Brain microvascular endothelial cell (primary cell): Measurements from ENCODE around the gene STAT6.

Source experiments
- DNase-seq: peaks from one replicate; pipeline ENCODE4 v3.0.0-alpha.2; 2020
- H3K27ac ChIP-seq: fragments of 250-450 bp; sonication (Bioruptor Pico); 2 replicates; pipeline ENCODE4 v1.5.1; 2020; ENCODE audit warnings: mild to moderate bottlenecking, moderate library complexity
- H3K27me3 ChIP-seq: fragments of 250-450 bp; sonication (Bioruptor Pico); replicated peaks from 2 replicates; pipeline ENCODE4 v1.5.1; 2020; ENCODE audit warnings: mild to moderate bottlenecking
- H3K36me3 ChIP-seq: fragments of 250-450 bp; sonication (Bioruptor Pico); replicated peaks from 2 replicates; pipeline ENCODE4 v1.5.1; 2020; ENCODE audit warnings: mild to moderate bottlenecking
- H3K4me3 ChIP-seq: 2 replicates; pipeline ENCODE4 v1.5.1; 2011; ENCODE audit warnings: low read depth, mild to moderate bottlenecking, control low read depth, low read length, moderate library complexity
- CTCF ChIP-seq: IDR thresholded peaks from 2 replicates; pipeline ENCODE4 v1.5.1; 2011; ENCODE audit warnings: low read depth, mild to moderate bottlenecking, moderate library complexity, low read length, control low read depth, inconsistent platforms; ENCODE audit errors: missing control alignments
- in situ Hi-C: cut with HindIII; loops from 2 replicates; pipeline ENCODE4 v1.10.0; 2017; ENCODE audit warnings: low sequenced_read_pairs, low pct_ligation_motif_present

STAT6 gene

DNA sequence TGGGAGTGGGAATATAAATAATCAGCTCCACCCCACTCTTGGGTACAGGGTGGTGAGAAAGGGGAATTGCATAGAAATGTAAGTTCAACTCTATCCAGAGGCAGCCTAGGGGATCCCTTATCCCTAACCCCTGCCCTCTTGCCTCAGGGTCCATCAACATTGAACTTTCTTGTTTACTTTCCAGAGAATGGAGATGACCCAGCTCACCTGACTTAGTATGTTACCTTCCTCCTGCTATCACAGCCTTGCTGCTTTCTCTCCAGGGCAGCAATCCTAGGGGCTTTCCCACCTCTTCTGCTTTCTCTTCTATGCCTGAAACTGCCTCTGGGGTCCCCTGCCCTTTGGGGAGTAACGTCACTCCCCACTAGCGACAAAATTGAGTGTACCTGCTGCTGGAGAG is 19.8 kb upstream of the STAT6 start:
- in situ Hi-C loops = loop anchor here (5.0 kb wide), 1 partner anchor 56 kb away; no protein-coding TSS in a partner anchor
- no peak for DNase-seq
- no peak for TF ChIP-seq CTCF
- H3K27me3 ChIP-seq = no peaks in the 10 kb centered on the region
- peak overlapping the region; percentile 78 for H3K4me3 ChIP-seq
- H3K36me3 ChIP-seq = peaks cover 6% of the 10 kb centered on the region
- no peak overlapping the region for H3K27ac ChIP-seq

- H3K27me3 ChIP-seq = no peaks in the 10 kb centered on the region
- no peak for TF ChIP-seq CTCF
- no peak overlapping the region for H3K27ac ChIP-seq
- H3K4me3 ChIP-seq = peak overlapping the region; percentile 78
- in situ Hi-C loops = loop anchor here (5.0 kb wide), 1 partner anchor 57 kb away; no protein-coding TSS in a partner anchor
- H3K36me3 ChIP-seq = peaks cover 6% of the 10 kb centered on the region
- DNase-seq = no peak
These were observed 18.7 kb upstream of the STAT6 start for GRCh38 chr12:57129889-57130288.

GRCh38 chr12:57129321-57129842 is 18.2 kb upstream of the STAT6 start:
- in situ Hi-C loops = no loop called here
- TF ChIP-seq CTCF = no peak
- H3K36me3 ChIP-seq = peaks cover 6% of the 10 kb centered on the region
- DNase-seq = no peak
- H3K27me3 ChIP-seq = no peaks in the 10 kb centered on the region
- H3K4me3 ChIP-seq = peak overlapping the region; percentile 78
- no peak overlapping the region for H3K27ac ChIP-seq

DNA sequence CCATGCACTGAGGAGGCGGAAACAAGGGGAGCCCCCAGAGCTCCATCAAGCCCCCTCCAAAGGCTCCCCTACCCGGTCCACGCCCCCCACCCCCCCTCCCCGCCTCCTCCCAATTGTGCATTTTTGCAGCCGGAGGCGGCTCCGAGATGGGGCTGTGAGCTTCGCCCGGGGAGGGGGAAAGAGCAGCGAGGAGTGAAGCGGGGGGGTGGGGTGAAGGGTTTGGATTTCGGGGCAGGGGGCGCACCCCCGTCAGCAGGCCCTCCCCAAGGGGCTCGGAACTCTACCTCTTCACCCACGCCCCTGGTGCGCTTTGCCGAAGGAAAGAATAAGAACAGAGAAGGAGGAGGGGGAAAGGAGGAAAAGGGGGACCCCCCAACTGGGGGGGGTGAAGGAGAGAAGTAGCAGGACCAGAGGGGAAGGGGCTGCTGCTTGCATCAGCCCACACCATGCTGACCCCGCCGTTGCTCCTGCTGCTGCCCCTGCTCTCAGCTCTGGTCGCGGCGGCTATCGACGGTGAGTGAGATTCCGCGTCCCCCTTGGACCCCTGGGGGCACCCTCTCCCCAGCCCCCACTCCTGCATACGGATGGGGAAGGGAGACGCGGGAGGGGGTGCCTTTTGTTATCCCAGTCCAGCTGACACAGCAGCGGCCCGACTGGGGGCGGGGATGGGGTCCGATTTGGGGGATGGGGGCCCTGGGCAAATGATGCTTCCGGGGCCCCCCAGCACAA is 17.5 kb upstream of the STAT6 start:
- H3K36me3 ChIP-seq = peaks cover 6% of the 10 kb centered on the region
- no peaks in the 10 kb centered on the region for H3K27me3 ChIP-seq
- no peak for TF ChIP-seq CTCF
- peak overlapping the region; percentile 78 for H3K4me3 ChIP-seq
- in situ Hi-C loops = no loop called here
- DNase-seq = no peak
- H3K27ac ChIP-seq = no peak overlapping the region

DNA sequence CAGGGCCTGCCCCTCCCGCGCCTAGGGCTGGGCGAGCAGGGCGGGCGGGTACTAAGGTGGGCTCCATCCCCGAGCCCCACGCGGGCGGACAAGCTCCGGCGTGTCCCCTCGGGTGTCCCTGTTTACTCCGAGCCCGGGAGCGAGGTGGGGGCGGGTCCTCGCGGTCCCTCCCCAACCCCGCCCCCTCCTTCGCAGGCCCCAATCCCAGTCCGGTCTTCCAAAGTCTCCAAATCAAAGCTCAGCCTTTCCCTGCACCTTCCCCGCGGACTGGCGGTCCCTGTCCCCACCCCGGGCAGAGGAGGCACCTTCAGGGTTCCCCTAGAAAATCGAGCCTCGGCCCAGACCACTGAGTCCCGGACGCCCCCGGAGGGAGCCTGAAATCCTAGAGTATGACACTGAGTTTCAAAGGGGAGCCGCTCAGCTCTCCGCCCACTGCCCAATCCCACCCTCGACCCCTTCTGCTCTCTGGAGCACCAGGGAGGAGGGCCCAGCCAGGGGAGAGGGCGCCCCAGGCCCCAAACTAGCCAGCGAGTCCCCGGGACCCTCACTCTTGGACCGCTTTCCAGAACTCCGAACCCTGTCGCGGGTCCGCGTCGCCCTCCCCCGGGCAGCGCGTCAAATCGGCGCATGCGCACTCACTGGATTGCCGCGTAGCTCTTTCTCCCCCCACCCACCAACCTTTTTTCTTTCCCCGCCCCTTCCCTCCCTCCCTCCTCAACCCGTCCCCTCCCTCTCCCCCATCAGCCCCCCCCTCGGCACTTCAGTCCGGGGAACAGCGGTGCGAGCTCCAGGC is 16.8 kb upstream of the STAT6 start, which contains the start of gene LRP1:
Gene LRP1 (plus strand): TSS at position 758 of the 793 bp plus-strand sequence. CDS start 482 bp downstream, outside the sequence.
- Histone ChIP-seq H3K27ac (peak within 1 kb of the TSS; percentile 29), H3K4me3 (peak within 1 kb of the TSS; percentile 78), H3K27me3 (no peaks in the 10 kb centered on the region), H3K36me3 (peaks cover 6% of the 10 kb centered on the region)
- no peak for TF ChIP-seq CTCF
- DNase-seq = peak; percentile 59
- in situ Hi-C loops = no loop called here
